ENCODE measurements around the gene NTSR1. TPM values are rescaled to one million over a fixed set of nuclear protein-coding genes. Genes with fewer than 3 reads are reported as not detected.

Gene NTSR1
- total and polyA plus RNA-seq, 2 donors: 0.05 to 0.34 TPM

GRCh38 chr20:62702895-62703852 is 5.5 kb upstream of the NTSR1 start:
- Histone ChIP-seq H3K27ac (ENCODE audit: low read depth) (no peak overlapping the region), H3K4me1 (ENCODE audit: insufficient read depth) (no peaks in the 10 kb centered on the region), H3K36me3 (ENCODE audit: insufficient read depth) (no peaks in the 10 kb centered on the region), H3K4me3 (ENCODE audit: low read depth, low read length) (no peak overlapping the region)
- 80% methylated on average over 25 of the region's 25 CpGs for WGBS
- DNase-seq (ENCODE audit: extremely low spot score): no peak

- Histone ChIP-seq H3K4me3 (ENCODE audit: low read depth, low read length) (no peak overlapping the region), H3K36me3 (ENCODE audit: insufficient read depth) (no peaks in the 10 kb centered on the region), H3K4me1 (ENCODE audit: insufficient read depth) (no peaks in the 10 kb centered on the region), H3K27ac (ENCODE audit: low read depth) (no peak overlapping the region)
- no peak for DNase-seq (ENCODE audit: extremely low spot score)
- WGBS: 85% methylated on average over 5 of the region's 5 CpGs
Observed at GRCh38 chr20:62703853-62704228, 4.8 kb upstream of the NTSR1 start.

DNA sequence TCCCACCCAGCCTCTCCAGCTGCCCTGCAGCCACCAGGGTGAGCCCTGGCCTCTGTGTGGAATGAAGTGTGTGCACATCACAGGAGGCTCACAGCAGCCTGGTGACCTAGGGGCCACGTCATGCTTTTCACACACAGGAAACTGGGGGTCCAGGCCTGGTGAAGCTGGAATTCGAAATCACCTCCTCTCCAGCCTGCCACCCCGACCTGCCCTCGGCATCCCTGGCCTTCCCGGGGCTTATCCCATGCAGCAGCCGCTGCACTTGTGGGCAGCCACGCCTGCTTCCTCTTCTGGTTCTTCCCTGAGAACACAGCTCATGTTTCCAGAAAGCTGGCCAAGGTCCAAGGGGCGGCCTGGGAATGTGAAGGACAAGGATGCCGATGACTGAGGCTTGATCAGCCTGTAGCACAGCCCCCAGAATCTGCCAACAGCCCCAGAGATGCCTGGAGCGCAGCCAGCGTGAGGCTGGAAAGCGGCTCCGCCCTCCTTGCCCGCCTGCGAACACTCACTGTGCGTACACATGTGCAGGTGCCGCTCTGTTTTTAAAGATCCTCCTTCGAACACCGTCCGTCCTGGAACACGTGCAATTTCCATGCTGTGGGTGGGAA is 4.2 kb upstream of the NTSR1 start:
- no peaks in the 10 kb centered on the region for H3K4me1 ChIP-seq (ENCODE audit: insufficient read depth)
- DNase-seq (ENCODE audit: extremely low spot score): peak; percentile 54
- no peak overlapping the region for H3K4me3 ChIP-seq (ENCODE audit: low read depth, low read length)
- H3K36me3 ChIP-seq (ENCODE audit: insufficient read depth): no peaks in the 10 kb centered on the region
- H3K27ac ChIP-seq (ENCODE audit: low read depth): no peak overlapping the region
- WGBS: 12% methylated on average over 21 of the region's 21 CpGs

DNA sequence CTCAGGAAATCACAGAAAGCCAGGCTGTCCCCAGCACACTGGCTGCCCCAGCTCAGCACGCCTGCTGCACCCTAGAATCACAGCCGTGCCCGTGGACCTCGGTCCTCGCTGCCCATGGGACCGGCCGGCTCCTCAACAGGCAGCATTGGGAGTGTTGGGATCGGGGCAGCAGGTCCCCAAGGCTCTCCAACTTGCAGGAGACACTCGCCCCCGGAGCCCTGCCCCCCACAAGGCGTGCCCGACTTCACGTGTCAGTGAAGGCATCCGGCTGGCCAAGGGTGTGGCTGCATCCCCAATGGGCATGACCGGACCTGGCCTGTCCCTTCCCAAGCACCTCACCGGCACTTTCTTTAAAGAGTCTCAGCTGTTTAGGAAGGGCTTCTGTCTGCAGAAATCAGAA is 3.0 kb upstream of the NTSR1 start:
- Histone ChIP-seq H3K27ac (ENCODE audit: low read depth) (no peak overlapping the region), H3K4me3 (ENCODE audit: low read depth, low read length) (no peak overlapping the region), H3K4me1 (ENCODE audit: insufficient read depth) (no peaks in the 10 kb centered on the region), H3K36me3 (ENCODE audit: insufficient read depth) (no peaks in the 10 kb centered on the region)
- DNase-seq (ENCODE audit: extremely low spot score): no peak
- WGBS: 84% methylated on average over 16 of the region's 16 CpGs

DNA sequence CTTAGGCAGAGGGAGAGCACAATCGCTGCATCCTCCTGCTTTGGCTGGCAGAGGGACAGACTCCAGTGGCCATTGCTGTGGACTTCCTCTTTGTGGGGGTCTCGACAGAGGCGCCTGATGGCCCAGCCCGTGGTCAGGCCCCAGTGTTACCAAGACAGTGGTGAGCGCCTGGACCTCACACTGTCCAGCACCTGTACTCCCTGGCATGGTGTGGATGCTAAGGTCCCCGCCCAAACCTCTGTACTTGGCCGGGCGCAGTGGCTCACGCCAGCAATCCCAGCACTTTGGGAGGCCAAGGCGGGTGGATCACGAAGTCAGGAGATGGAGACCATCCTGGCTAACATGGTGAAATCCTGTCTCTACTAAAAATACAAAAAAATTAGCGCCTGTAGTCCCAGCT is 2.3 kb upstream of the NTSR1 start:
- H3K27ac ChIP-seq (ENCODE audit: low read depth): no peak overlapping the region
- DNase-seq (ENCODE audit: extremely low spot score): no peak
- H3K4me3 ChIP-seq (ENCODE audit: low read depth, low read length): no peak overlapping the region
- H3K36me3 ChIP-seq (ENCODE audit: insufficient read depth): no peaks in the 10 kb centered on the region
- WGBS: 86% methylated on average over 12 of the region's 12 CpGs
- H3K4me1 ChIP-seq (ENCODE audit: insufficient read depth): no peaks in the 10 kb centered on the region

DNA sequence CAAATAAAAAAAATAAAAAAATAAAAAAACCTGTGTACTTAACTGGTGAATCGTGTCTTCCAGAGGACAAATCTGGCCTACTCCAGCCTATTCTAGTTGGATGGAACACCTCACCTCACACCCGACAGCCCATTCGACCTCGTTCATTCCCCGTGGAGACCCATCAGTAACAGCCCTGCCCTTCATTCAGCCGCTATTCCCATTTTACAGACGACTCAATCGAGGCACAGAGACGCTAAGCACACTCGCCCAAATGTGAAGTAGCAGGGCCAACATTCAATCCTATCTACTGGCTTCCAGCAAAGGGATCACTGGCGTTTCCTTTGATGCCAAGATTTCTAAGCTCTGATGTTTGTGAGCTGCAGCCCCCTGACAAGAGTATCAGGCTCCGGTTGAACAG is 1.8 kb upstream of the NTSR1 start:
- no peak overlapping the region for H3K27ac ChIP-seq (ENCODE audit: low read depth)
- no peak overlapping the region for H3K4me3 ChIP-seq (ENCODE audit: low read depth, low read length)
- 84% methylated on average over 12 of the region's 12 CpGs for WGBS
- H3K4me1 ChIP-seq (ENCODE audit: insufficient read depth): no peaks in the 10 kb centered on the region
- DNase-seq (ENCODE audit: extremely low spot score): no peak
- H3K36me3 ChIP-seq (ENCODE audit: insufficient read depth): no peaks in the 10 kb centered on the region

DNA sequence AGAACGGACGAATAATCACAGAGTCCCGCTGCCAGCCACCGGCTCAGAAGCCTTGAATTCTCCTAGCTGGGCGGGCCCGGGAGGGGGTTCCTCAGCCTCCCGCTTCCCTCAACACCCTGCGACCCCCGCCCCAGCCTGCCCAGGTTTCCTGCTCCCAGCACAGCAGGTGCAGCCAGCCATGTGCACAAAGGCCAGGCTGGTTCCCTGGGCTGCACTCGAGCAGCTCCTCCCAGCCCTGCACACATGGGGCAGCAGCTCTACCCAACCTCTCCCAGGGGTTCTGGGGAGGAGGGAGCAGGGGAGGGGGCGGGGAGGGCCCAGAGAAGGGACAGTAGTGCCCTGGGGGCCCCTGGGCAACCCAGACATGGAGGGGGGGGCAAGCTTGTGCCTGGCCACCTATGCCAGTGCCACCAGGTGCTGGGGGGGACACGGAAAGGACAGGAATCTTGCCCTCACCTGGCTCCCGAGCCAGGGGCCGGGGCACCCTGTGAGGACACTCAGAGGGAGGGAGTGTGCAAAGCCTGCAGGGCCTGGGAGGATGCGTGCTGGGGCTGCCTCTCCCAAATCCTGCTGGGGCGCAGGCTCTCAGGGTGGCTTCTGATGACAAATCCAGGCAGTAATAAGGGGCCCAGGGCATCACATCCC is 1.2 kb upstream of the NTSR1 start:
- Histone ChIP-seq H3K4me1 (ENCODE audit: insufficient read depth) (no peaks in the 10 kb centered on the region), H3K27ac (ENCODE audit: low read depth) (no peak overlapping the region)
- 62% methylated on average over 16 of the region's 16 CpGs for WGBS

DNA sequence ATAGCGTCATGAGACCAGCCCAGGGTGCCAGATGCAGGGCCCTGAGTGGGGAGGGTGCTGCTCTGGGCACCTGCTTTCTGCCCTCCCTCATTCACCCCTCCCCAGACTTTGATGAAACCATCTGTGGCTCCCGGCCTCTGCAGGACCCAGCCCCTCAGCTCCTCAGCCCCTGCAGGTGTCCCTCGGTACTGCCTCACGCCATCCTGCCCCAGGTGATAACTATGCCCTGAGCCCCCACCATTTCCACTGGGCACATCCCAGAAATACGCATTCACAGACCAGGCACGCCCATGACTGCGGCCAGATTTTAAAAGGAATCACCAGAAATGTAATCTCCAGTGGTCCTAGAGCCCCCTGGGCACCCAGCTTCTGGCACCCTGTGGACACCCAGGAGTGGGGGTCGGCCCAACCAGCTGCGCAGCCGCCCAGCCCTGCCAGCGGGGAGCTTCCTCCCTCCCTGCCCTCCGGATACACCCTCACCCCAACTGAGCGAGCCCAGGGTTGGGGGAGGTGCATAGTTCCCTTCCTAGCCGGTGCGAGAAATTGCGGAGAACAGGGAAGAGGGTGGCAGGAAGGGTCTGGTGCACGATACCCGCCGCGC is 615 bp upstream of the NTSR1 start:
- DNase-seq (ENCODE audit: extremely low spot score): no peak
- no peak overlapping the region for H3K27ac ChIP-seq (ENCODE audit: low read depth)
- 5% methylated on average over 20 of the region's 20 CpGs for WGBS
- H3K4me3 ChIP-seq (ENCODE audit: low read depth, low read length): no peak overlapping the region
- no peaks in the 10 kb centered on the region for H3K36me3 ChIP-seq (ENCODE audit: insufficient read depth)
- H3K4me1 ChIP-seq (ENCODE audit: insufficient read depth): no peaks in the 10 kb centered on the region

More for the DNA sequence above, 1.2 kb upstream of the NTSR1 start:
- DNase-seq (ENCODE audit: extremely low spot score): no peak
- Histone ChIP-seq H3K36me3 (ENCODE audit: insufficient read depth) (no peaks in the 10 kb centered on the region), H3K4me3 (ENCODE audit: low read depth, low read length) (no peak overlapping the region)

DNA sequence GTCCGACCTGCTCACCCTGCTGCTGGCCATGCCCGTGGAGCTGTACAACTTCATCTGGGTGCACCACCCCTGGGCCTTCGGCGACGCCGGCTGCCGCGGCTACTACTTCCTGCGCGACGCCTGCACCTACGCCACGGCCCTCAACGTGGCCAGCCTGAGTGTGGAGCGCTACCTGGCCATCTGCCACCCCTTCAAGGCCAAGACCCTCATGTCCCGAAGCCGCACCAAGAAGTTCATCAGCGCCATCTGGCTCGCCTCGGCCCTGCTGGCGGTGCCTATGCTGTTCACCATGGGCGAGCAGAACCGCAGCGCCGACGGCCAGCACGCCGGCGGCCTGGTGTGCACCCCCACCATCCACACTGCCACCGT is 885 bp downstream of the NTSR1 start:
- no peak overlapping the region for H3K4me3 ChIP-seq (ENCODE audit: low read depth, low read length)
- no peaks in the 10 kb centered on the region for H3K4me1 ChIP-seq (ENCODE audit: insufficient read depth)
- no peak for DNase-seq (ENCODE audit: extremely low spot score)
- 83% methylated on average over 30 of the region's 30 CpGs for WGBS
- no peak overlapping the region for H3K27ac ChIP-seq (ENCODE audit: low read depth)
- no peaks in the 10 kb centered on the region for H3K36me3 ChIP-seq (ENCODE audit: insufficient read depth)

DNA sequence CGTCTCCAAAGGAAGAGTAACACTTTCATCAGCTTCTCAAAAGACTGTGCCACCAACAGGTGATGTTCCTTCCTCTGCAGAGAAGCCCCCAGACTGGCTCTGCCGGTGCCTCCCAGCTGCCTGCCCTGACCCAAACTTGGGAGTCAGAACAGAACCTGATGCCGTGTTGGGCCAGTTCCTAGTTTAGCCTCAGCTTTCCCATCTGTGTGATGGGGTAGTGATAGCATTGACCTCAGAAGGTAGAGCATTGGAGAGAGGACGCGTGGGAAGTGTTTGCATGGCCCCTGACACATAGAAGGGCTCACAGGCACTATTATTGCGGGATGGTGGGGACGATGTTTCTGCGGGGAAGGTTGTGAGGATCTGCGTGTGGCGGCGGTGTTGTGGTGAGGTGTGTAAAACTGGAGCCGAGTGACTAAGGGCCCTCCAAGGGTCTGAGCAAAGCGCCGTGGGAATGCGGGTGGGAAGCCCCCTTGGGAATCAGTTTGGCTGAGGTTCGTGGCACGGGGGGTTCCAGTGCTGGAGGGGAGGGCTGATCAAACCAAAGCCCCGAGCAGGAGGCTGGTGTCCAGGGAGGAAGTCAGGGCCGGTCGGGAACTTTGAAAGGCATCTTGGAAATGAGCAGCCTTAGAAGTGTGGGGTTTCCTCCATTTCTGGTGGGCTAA is 1.7 kb downstream of the NTSR1 start:
- Histone ChIP-seq H3K36me3 (ENCODE audit: insufficient read depth) (no peaks in the 10 kb centered on the region), H3K4me3 (ENCODE audit: low read depth, low read length) (no peak overlapping the region), H3K27ac (ENCODE audit: low read depth) (no peak overlapping the region), H3K4me1 (ENCODE audit: insufficient read depth) (no peaks in the 10 kb centered on the region)
- no peak for DNase-seq (ENCODE audit: extremely low spot score)
- WGBS: 76% methylated on average over 20 of the region's 20 CpGs

GRCh38 chr20:62710886-62711702 is 2.5 kb downstream of the NTSR1 start:
- 44% methylated on average over 23 of the region's 23 CpGs for WGBS
- Histone ChIP-seq H3K36me3 (ENCODE audit: insufficient read depth) (no peaks in the 10 kb centered on the region), H3K4me1 (ENCODE audit: insufficient read depth) (no peaks in the 10 kb centered on the region), H3K27ac (ENCODE audit: low read depth) (no peak overlapping the region), H3K4me3 (ENCODE audit: low read depth, low read length) (no peak overlapping the region)
- DNase-seq (ENCODE audit: extremely low spot score): no peak

GRCh38 chr20:62711703-62712101 is 3.1 kb downstream of the NTSR1 start:
- 34% methylated on average over 23 of the region's 23 CpGs for WGBS
- Histone ChIP-seq H3K36me3 (ENCODE audit: insufficient read depth) (no peaks in the 10 kb centered on the region), H3K4me1 (ENCODE audit: insufficient read depth) (no peaks in the 10 kb centered on the region), H3K27ac (ENCODE audit: low read depth) (no peak overlapping the region), H3K4me3 (ENCODE audit: low read depth, low read length) (no peak overlapping the region)
- no peak for DNase-seq (ENCODE audit: extremely low spot score)

DNA sequence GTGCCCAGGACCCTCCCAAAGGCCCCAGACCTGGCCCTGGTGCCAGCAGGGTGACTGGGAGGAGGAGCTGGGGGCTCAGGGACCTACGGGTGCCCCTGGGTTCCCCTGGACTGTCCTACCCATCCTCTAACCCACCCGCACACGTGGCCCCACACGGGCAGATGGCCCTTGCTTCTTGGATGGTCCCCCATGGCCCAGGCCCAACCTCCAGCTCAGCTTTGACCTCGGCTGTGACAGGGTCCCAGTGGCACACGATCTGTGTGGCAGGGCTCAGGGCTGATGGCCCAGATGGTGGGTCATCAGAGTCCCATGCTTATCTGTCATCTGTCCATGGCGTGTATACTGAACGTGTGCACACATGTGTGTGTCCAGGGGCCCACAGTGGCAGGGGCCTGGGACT is 4.0 kb downstream of the NTSR1 start:
- Histone ChIP-seq H3K27ac (ENCODE audit: low read depth) (no peak overlapping the region), H3K4me3 (ENCODE audit: low read depth, low read length) (no peak overlapping the region), H3K4me1 (ENCODE audit: insufficient read depth) (no peaks in the 10 kb centered on the region), H3K36me3 (ENCODE audit: insufficient read depth) (no peaks in the 10 kb centered on the region)
- 88% methylated on average over 8 of the region's 8 CpGs for WGBS
- no peak for DNase-seq (ENCODE audit: extremely low spot score)
